Measurements from ENCODE around the gene GDPGP1. TPM values are rescaled to one million over a fixed set of nuclear protein-coding genes. Genes with fewer than 3 reads are reported as not detected.

The GDPGP1 gene
- total and polyA plus RNA-seq, 12 donors, result 3.0 to 16.3 (median 13.0) TPM

GRCh38 chr15:90200534-90201129 lies 33.4 kb upstream of the GDPGP1 start:
- Histone ChIP-seq H3K36me3 (peaks cover 0 to 21% (median 0%) of the 10 kb centered on the region in 9 donors), H3K27ac (peak overlapping the region in 9 of 10 donors; percentile 26 to 93 (median 78)), H3K4me1 (peaks cover 16 to 56% (median 33%) of the 10 kb centered on the region in 9 donors), H3K4me3 (peak overlapping the region; percentile 67 to 95 (median 87)), H3K9me3 (no peaks in the 10 kb centered on the region), H3K27me3 (no peaks in the 10 kb centered on the region)
- ATAC-seq (peak in 3 of 8 donors; percentile 3 to 14 (median 9)), DNase-seq (no peak)
- WGBS, 2 donors, result 14 to 15% methylated on average over 24 of the region's 24 CpGs
- TF ChIP-seq CTCF (IDR thresholded peaks at IDR 0.05), result no peak
- intact Hi-C loops (cut with DNase I), result no loop called here

GRCh38 chr15:90201130-90201943 lies 32.7 kb upstream of the GDPGP1 start, which contains the start of gene SEMA4B:
Gene SEMA4B (plus strand): TSS chr15:90201330. CDS start chr15:90201579, 249 bp downstream.
- intact Hi-C loops (cut with DNase I), result no loop called here

GRCh38 chr15:90201944-90202375 lies 32.0 kb upstream of the GDPGP1 start:
- intact Hi-C loops (cut with DNase I), result no loop called here

More at GRCh38 chr15:90201130-90201943, 32.7 kb upstream of the GDPGP1 start, which contains the start of gene SEMA4B:
- TF ChIP-seq CTCF (IDR thresholded peaks at IDR 0.05), result peak in 3 of 9 donors; percentile 14 to 22 (median 21)
- H3K4me1 ChIP-seq, result peaks cover 16 to 63% (median 40%) of the 10 kb centered on the region in 9 donors
- 0 to 1% methylated on average over 68 to 88 of the region's 88 CpGs for WGBS, 2 donors
- ATAC-seq (peak; percentile 69 to 93 (median 86)), DNase-seq (peak; percentile 72 to 77)
- no peaks in the 10 kb centered on the region for H3K9me3 ChIP-seq
- H3K36me3 ChIP-seq, result peaks cover 0 to 21% (median 0%) of the 10 kb centered on the region in 9 donors
- H3K27me3 ChIP-seq, result no peaks in the 10 kb centered on the region
- peak within 1 kb of the TSS; percentile 67 to 95 (median 87) for H3K4me3 ChIP-seq
- H3K27ac ChIP-seq, result peak within 1 kb of the TSS in 9 of 10 donors; percentile 26 to 93 (median 78)

More at GRCh38 chr15:90201944-90202375, 32.0 kb upstream of the GDPGP1 start:
- peak overlapping the region; percentile 67 to 95 (median 87) for H3K4me3 ChIP-seq
- no peaks in the 10 kb centered on the region for H3K27me3 ChIP-seq
- ATAC-seq (peak in 6 of 8 donors; percentile 2 to 25 (median 18)), DNase-seq (no peak)
- H3K4me1 ChIP-seq, result peaks cover 17 to 69% (median 44%) of the 10 kb centered on the region in 9 donors
- WGBS, 2 donors, result 9% methylated on average over 25 of the region's 25 CpGs
- peaks cover 0 to 21% (median 0%) of the 10 kb centered on the region in 9 donors for H3K36me3 ChIP-seq
- no peak for TF ChIP-seq CTCF (IDR thresholded peaks at IDR 0.05)
- no peaks in the 10 kb centered on the region for H3K9me3 ChIP-seq
- peak overlapping the region in 5 of 10 donors; percentile 75 to 93 (median 78) for H3K27ac ChIP-seq

Measured in heart right ventricle (tissue), 16 donors.